ENCODE results near the gene TMEM30B.

GRCh38 chr14:61288720-61289119 is 7.6 kb upstream of the TMEM30B start:
- no peak for TF ChIP-seq SUZ12 (IDR thresholded peaks at IDR 0.05; ENCODE audit: extremely low read depth, insufficient read depth, insufficient read length)
- no peak for TF ChIP-seq ZNF274 (IDR thresholded peaks at IDR 0.05; ENCODE audit: low read depth, low read length)

Measured in NT2/D1 (cell line).